Left hindlimb (tissue), 1 donor: ENCODE data around the gene SPATS2L.
A peak's percentile ranks its signal among the peaks of the same experiment; 100 is the strongest.

Source experiments
- DNase-seq: peaks from one replicate; pipeline ENCODE4 v3.0.0-alpha.2; 2018

SPATS2L gene

DNA sequence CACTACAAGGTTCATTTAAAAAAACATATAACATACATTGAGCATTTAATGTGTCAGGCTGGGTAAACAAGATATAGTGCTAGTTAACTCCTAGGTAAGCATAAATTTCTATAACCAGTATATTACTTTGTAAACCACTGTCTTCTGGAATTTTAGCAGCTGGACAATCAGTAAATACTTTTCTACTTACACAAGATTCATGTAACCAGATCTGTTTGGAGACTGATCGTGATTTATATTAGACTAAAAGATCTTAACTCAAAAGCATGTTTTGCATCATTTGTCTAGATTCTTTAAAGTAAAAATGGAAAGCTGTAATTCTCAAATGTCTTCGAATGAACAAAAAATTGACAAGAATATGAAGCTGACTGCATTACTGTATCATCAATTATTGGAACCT lies 218.6 kb downstream of the SPATS2L start:
- no peak for DNase-seq

GRCh38 chr2:200525551-200525881 lies 219.0 kb downstream of the SPATS2L start:
- no peak for DNase-seq

- peak; percentile 96 for DNase-seq
Observed at GRCh38 chr2:200525882-200526651, 219.6 kb downstream of the SPATS2L start, which contains the start of gene SGO2. SGO2 (plus strand) TSS chr2:200526207; CDS start chr2:200532976, 6,769 bp downstream.

GRCh38 chr2:200528228-200528627 lies 221.7 kb downstream of the SPATS2L start:
- DNase-seq: no peak
